Measurements from ENCODE around the gene AFAP1L2. TPM values are rescaled to one million over a fixed set of nuclear protein-coding genes. Genes with fewer than 3 reads are reported as not detected.

Gene AFAP1L2
- polyA plus RNA-seq, 1 donor from 2014 or later, result 0.88 TPM

DNA sequence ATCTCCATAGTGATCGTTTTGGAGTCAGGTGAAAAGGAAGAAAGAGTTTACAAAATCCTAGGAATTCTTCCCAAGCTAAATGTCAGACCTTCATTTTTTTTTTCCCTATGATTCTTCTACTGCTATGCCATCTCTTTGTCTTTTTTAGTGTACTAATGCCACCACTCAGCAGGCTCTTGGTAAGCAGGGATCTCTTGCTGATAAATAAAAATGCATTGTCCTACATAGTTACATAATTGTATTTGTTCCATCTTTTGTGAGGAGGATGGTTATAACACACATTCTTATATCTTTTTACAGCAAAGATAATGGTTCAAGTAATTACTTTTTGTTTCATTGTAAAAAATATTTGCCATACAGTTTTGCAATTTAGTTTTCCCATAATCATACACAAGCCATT lies 36.8 kb upstream of the AFAP1L2 start:
- Histone ChIP-seq H3K4me3 (ENCODE audit: low read length) (no peak overlapping the region), H3K9me2 (ENCODE audit: insufficient read depth, low read length) (no peaks in the 10 kb centered on the region)

DNA sequence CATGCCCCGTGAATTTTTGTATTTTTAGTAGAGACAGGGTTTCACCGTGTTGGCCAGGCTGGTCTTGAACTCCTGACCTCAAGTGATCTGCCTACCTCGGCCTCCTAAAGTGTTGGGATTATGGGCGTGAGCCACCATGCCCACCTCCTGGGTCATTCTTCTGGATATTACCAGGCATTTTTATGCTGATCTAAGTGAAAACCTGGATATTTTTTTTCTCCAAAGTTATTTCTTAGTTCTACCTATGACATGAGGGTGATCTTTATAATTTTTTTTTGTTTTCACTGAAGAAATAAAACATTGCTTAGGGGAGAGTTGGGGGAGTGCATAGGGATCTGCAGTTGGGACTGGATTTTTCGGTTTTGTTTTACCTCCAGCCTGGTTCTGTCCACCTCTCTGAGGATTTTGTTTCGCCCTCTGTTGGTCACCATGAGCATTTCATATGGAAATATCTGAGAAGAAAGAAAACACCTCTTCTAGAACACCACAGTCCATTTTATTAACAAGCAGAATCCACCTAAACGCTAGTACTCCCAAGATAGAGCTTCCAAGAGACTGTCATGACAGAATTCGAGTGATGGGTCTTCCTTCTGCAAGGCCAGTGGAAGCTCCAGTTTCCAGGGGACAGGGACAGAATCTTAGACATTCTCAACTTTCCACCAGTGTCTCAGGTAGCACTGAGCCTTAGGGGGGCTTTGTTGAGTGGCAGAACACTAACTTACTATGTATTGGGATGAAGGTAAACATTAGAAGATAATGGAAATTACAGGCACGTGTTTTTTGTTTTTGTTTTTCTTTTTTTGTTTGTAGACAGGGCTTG lies 33.4 kb upstream of the AFAP1L2 start:
- H3F3A ChIP-seq (ENCODE audit: insufficient read depth, low read length, poor library complexity, severe bottlenecking), result no peaks in the 10 kb centered on the region
- no peaks in the 10 kb centered on the region for H3K27me3 ChIP-seq (ENCODE audit: insufficient read depth, low read depth, low read length)
- H3K9ac ChIP-seq (ENCODE audit: low read length), result no peak overlapping the region
- no peak overlapping the region for H3K4me2 ChIP-seq (ENCODE audit: low read length)
- TF ChIP-seq, protein P1, sequence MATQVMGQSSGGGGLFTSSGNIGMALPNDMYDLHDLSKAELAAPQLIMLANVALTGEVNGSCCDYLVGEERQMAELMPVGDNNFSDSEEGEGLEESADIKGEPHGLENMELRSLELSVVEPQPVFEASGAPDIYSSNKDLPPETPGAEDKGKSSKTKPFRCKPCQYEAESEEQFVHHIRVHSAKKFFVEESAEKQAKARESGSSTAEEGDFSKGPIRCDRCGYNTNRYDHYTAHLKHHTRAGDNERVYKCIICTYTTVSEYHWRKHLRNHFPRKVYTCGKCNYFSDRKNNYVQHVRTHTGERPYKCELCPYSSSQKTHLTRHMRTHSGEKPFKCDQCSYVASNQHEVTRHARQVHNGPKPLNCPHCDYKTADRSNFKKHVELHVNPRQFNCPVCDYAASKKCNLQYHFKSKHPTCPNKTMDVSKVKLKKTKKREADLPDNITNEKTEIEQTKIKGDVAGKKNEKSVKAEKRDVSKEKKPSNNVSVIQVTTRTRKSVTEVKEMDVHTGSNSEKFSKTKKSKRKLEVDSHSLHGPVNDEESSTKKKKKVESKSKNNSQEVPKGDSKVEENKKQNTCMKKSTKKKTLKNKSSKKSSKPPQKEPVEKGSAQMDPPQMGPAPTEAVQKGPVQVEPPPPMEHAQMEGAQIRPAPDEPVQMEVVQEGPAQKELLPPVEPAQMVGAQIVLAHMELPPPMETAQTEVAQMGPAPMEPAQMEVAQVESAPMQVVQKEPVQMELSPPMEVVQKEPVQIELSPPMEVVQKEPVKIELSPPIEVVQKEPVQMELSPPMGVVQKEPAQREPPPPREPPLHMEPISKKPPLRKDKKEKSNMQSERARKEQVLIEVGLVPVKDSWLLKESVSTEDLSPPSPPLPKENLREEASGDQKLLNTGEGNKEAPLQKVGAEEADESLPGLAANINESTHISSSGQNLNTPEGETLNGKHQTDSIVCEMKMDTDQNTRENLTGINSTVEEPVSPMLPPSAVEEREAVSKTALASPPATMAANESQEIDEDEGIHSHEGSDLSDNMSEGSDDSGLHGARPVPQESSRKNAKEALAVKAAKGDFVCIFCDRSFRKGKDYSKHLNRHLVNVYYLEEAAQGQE (IDR thresholded peaks at IDR 0.05; ENCODE audit: borderline replicate concordance), result no peak
- TF ChIP-seq POLR2AphosphoS5 (IDR thresholded peaks at IDR 0.05), result no peak
- TF ChIP-seq EP300 (conservative IDR thresholded peaks at IDR 0.05; ENCODE audit: poor library complexity, severe bottlenecking), result no peak
- no peak for TF ChIP-seq MXI1 (conservative IDR thresholded peaks at IDR 0.05; ENCODE audit: poor library complexity, severe bottlenecking)
- TF ChIP-seq EZH2 (IDR thresholded peaks at IDR 0.05; ENCODE audit: borderline replicate concordance, insufficient read depth, low read length, poor library complexity, severe bottlenecking), result no peak
- no peak for TF ChIP-seq RAD21 (conservative IDR thresholded peaks at IDR 0.05)
- TF ChIP-seq, protein P2, sequence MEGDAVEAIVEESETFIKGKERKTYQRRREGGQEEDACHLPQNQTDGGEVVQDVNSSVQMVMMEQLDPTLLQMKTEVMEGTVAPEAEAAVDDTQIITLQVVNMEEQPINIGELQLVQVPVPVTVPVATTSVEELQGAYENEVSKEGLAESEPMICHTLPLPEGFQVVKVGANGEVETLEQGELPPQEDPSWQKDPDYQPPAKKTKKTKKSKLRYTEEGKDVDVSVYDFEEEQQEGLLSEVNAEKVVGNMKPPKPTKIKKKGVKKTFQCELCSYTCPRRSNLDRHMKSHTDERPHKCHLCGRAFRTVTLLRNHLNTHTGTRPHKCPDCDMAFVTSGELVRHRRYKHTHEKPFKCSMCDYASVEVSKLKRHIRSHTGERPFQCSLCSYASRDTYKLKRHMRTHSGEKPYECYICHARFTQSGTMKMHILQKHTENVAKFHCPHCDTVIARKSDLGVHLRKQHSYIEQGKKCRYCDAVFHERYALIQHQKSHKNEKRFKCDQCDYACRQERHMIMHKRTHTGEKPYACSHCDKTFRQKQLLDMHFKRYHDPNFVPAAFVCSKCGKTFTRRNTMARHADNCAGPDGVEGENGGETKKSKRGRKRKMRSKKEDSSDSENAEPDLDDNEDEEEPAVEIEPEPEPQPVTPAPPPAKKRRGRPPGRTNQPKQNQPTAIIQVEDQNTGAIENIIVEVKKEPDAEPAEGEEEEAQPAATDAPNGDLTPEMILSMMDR (IDR thresholded peaks at IDR 0.05; ENCODE audit: poor library complexity, severe bottlenecking), result no peak
- TF ChIP-seq TAF1 (IDR thresholded peaks at IDR 0.05; ENCODE audit: low read depth), result no peak
- TF ChIP-seq SMC3 (conservative IDR thresholded peaks at IDR 0.05; ENCODE audit: poor library complexity), result no peak
- H3K4me3 ChIP-seq (ENCODE audit: low read length), result no peak overlapping the region
- H4K20me1 ChIP-seq (ENCODE audit: insufficient read depth), result no peaks in the 10 kb centered on the region
- H3K9me2 ChIP-seq (ENCODE audit: insufficient read depth, low read length), result no peaks in the 10 kb centered on the region
- H3K9me3 ChIP-seq (ENCODE audit: low read length), result no peaks in the 10 kb centered on the region
- no peak overlapping the region for H2AFZ ChIP-seq (ENCODE audit: low read depth, low read length)
- no peak overlapping the region for H3K27ac ChIP-seq (ENCODE audit: low read length)
- no peaks in the 10 kb centered on the region for H3K79me2 ChIP-seq (replicated peaks; ENCODE audit: insufficient read depth, low read length)
- H3K36me3 ChIP-seq (ENCODE audit: insufficient read depth, low read length), result no peaks in the 10 kb centered on the region

More for the DNA sequence above, 36.8 kb upstream of the AFAP1L2 start:
- Histone ChIP-seq H3K9ac (ENCODE audit: low read length) (no peak overlapping the region), H3K9me3 (ENCODE audit: low read length) (no peaks in the 10 kb centered on the region), H3F3A (ENCODE audit: insufficient read depth, low read length, poor library complexity, severe bottlenecking) (no peaks in the 10 kb centered on the region), H3K27ac (ENCODE audit: low read length) (no peak overlapping the region), H3K4me2 (ENCODE audit: low read length) (no peak overlapping the region), H3K36me3 (ENCODE audit: insufficient read depth, low read length) (no peaks in the 10 kb centered on the region), H3K27me3 (ENCODE audit: insufficient read depth, low read depth, low read length) (no peaks in the 10 kb centered on the region), H3K79me2 (replicated peaks; ENCODE audit: insufficient read depth, low read length) (no peaks in the 10 kb centered on the region), H4K20me1 (ENCODE audit: insufficient read depth) (no peaks in the 10 kb centered on the region), H2AFZ (ENCODE audit: low read depth, low read length) (no peak overlapping the region)
- no peak for TF ChIP-seq EZH2 (IDR thresholded peaks at IDR 0.05; ENCODE audit: borderline replicate concordance, insufficient read depth, low read length, poor library complexity, severe bottlenecking)
- no peak for TF ChIP-seq EP300 (conservative IDR thresholded peaks at IDR 0.05; ENCODE audit: poor library complexity, severe bottlenecking)
- TF ChIP-seq TAF1 (IDR thresholded peaks at IDR 0.05; ENCODE audit: low read depth), result no peak
- no peak for TF ChIP-seq MXI1 (conservative IDR thresholded peaks at IDR 0.05; ENCODE audit: poor library complexity, severe bottlenecking)
- no peak for TF ChIP-seq SMC3 (conservative IDR thresholded peaks at IDR 0.05; ENCODE audit: poor library complexity)
- TF ChIP-seq POLR2AphosphoS5 (IDR thresholded peaks at IDR 0.05), result no peak
- TF ChIP-seq, protein P2 (IDR thresholded peaks at IDR 0.05; ENCODE audit: poor library complexity, severe bottlenecking), result no peak
- no peak for TF ChIP-seq RAD21 (conservative IDR thresholded peaks at IDR 0.05)
- TF ChIP-seq, protein P1 (IDR thresholded peaks at IDR 0.05; ENCODE audit: borderline replicate concordance), result no peak

Data from neural cell (in vitro differentiated cells).